ENCODE measurements around the gene XIAP.
"Not testable (repeated sequence)": the region's sequence is repeated elsewhere in the genome, so short reads cannot be mapped to it uniquely, and the experiment has no call there.

The XIAP gene

GRCh38 chrX:123876177-123876576 is 16.3 kb downstream of the XIAP start:
- no peak for DNase-seq (ENCODE audit: low read depth)

GRCh38 chrX:123876844-123877243 is 17.0 kb downstream of the XIAP start:
- DNase-seq (ENCODE audit: low read depth), result no peak

- DNase-seq (ENCODE audit: low read depth), result no peak
Measured at GRCh38 chrX:123878252-123878721, 18.4 kb downstream of the XIAP start.

- no peak for DNase-seq (ENCODE audit: low read depth)
Measured at GRCh38 chrX:123881330-123881729, 21.5 kb downstream of the XIAP start.

- DNase-seq (ENCODE audit: low read depth), result no peak
Measured at GRCh38 chrX:123882391-123882790, 22.5 kb downstream of the XIAP start.

GRCh38 chrX:123884809-123885408 is 25.1 kb downstream of the XIAP start:
- no peak for DNase-seq (ENCODE audit: low read depth)

- DNase-seq (ENCODE audit: low read depth), result no peak
Measured at GRCh38 chrX:123899701-123900100, 39.8 kb downstream of the XIAP start.

GRCh38 chrX:123903261-123903660 is 43.4 kb downstream of the XIAP start:
- DNase-seq (ENCODE audit: low read depth), result not testable (repeated sequence)

GRCh38 chrX:123905332-123905731 is 45.5 kb downstream of the XIAP start:
- no peak for DNase-seq (ENCODE audit: low read depth)

- no peak for DNase-seq (ENCODE audit: low read depth)
Measured at GRCh38 chrX:123906557-123907316, 46.9 kb downstream of the XIAP start.

- no peak for DNase-seq (ENCODE audit: low read depth)
Measured at GRCh38 chrX:123909523-123909922, 49.7 kb downstream of the XIAP start.

- no peak for DNase-seq (ENCODE audit: low read depth)
Measured at GRCh38 chrX:123917069-123917468, 57.2 kb downstream of the XIAP start.

- no peak for DNase-seq (ENCODE audit: low read depth)
Measured at GRCh38 chrX:123918106-123918721, 58.4 kb downstream of the XIAP start.

GRCh38 chrX:123920105-123920785 is 60.4 kb downstream of the XIAP start:
- no peak for DNase-seq (ENCODE audit: low read depth)

- DNase-seq (ENCODE audit: low read depth), result no peak
Measured at GRCh38 chrX:123923211-123923610, 63.4 kb downstream of the XIAP start.

GRCh38 chrX:123924186-123924585 is 64.3 kb downstream of the XIAP start:
- no peak for DNase-seq (ENCODE audit: low read depth)

- no peak for DNase-seq (ENCODE audit: low read depth)
Measured at GRCh38 chrX:123927845-123928244, 68.0 kb downstream of the XIAP start.

- not testable (repeated sequence) for DNase-seq (ENCODE audit: low read depth)
Measured at GRCh38 chrX:123932055-123932454, 72.2 kb downstream of the XIAP start.

GRCh38 chrX:123943074-123943473 is 83.2 kb downstream of the XIAP start:
- DNase-seq (ENCODE audit: low read depth), result no peak

GRCh38 chrX:123943488-123943887 is 83.6 kb downstream of the XIAP start:
- DNase-seq (ENCODE audit: low read depth), result no peak

GRCh38 chrX:123949846-123950245 is 90.0 kb downstream of the XIAP start:
- no peak for DNase-seq (ENCODE audit: low read depth)

- no peak for DNase-seq (ENCODE audit: low read depth)
Measured at GRCh38 chrX:123959281-123960063, 99.6 kb downstream of the XIAP start.

All from stimulated activated CD8-positive, alpha-beta memory T cell treated with anti-CD3 and anti-CD28 coated beads, Interleukin-4, amount 100 ng/mL, for 24 hours (primary cell).